H1 (cell line): ENCODE data around the gene PIP5K1C. TPM values are rescaled to one million over a fixed set of nuclear protein-coding genes. Genes with fewer than 3 reads are reported as not detected.

Experiments used
- CTCF ChIA-PET: fragments of 300-600 bp; sonication (Branson Sonifier 250); formaldehyde crosslinking; loops from one replicate; lab custom pipeline; 2021; ENCODE audit not compliant: partially characterized antibody; lab: Charles Lee
- POLR2A ChIA-PET: fragments of 300-600 bp; sonication (Branson Sonifier 250); formaldehyde crosslinking; loops from one replicate; lab custom pipeline; 2021; ENCODE audit warnings: inconsistent platforms; ENCODE audit not compliant: partially characterized antibody; lab: Charles Lee
- DNase-seq, 2 experiments: peaks; one replicate each; pipeline versions ENCODE4 v3.0.0 to v3.0.0-alpha.2; 2010 to 2022; ENCODE audit warnings: low spot score in 2 of 2, low read depth in 1 of 2, mixed read lengths in 1 of 2
- FAIRE-seq: peaks from 2 replicates; lab custom pipeline; 2011; peaks lifted over from hg19 to GRCh38; lab: Jason Lieb, UNC
- H2AFZ ChIP-seq: 2 replicates; pipeline ENCODE4 v1.8.1; 2012; ENCODE audit warnings: low read length, inconsistent platforms
- H2AK5ac ChIP-seq: 2 replicates; pipeline ENCODE4 v1.6.1; 2013; ENCODE audit warnings: low read depth, low read length
- H2BK120ac ChIP-seq: replicated peaks from 2 replicates; pipeline ENCODE3; 2013; ENCODE audit warnings: low read depth, low read length, inconsistent platforms
- H2BK12ac ChIP-seq: 2 replicates; pipeline ENCODE4 v1.6.1; 2013; ENCODE audit warnings: low read depth, low read length
- H2BK15ac ChIP-seq: 2 replicates; pipeline ENCODE4 v1.6.1; 2013; ENCODE audit warnings: low read length
- H2BK20ac ChIP-seq: 2 replicates; pipeline ENCODE4 v1.6.1; 2013; ENCODE audit warnings: low read length
- H2BK5ac ChIP-seq: 2 replicates; pipeline ENCODE4 v1.6.1; 2013; ENCODE audit warnings: low read depth, low read length
- H3K14ac ChIP-seq: 2 replicates; pipeline ENCODE4 v1.6.1; 2013; ENCODE audit warnings: inconsistent platforms; ENCODE audit not compliant: insufficient read length
- H3K18ac ChIP-seq: 2 replicates; pipeline ENCODE4 v1.6.1; 2013; ENCODE audit warnings: low read length; ENCODE audit errors: extremely low read depth
- H3K23ac ChIP-seq: 2 replicates; pipeline ENCODE4 v1.6.1; 2013; ENCODE audit warnings: inconsistent platforms; ENCODE audit not compliant: insufficient read length
- H3K23me2 ChIP-seq: 2 replicates; pipeline ENCODE4 v1.6.1; 2013; ENCODE audit warnings: low read depth, low read length
- H3K27ac ChIP-seq: 2 replicates; pipeline ENCODE4 v1.6.1; 2011; ENCODE audit warnings: low read depth, low read length, inconsistent platforms
- H3K27me3 ChIP-seq, 4 experiments: replicated peaks in 1 of 4; 1 replicate in 1 of 4; 2 replicates in 3 of 4; pipeline versions ENCODE4 v1.6.1 to v1.8.1; 2011 to 2013; ENCODE audit warnings: low read length in 3 of 4, mild to moderate bottlenecking in 3 of 4, inconsistent platforms in 2 of 4, mixed read lengths in 2 of 4, moderate library complexity in 1 of 4; ENCODE audit not compliant: control insufficient read depth in 3 of 4, insufficient read depth in 3 of 4; ENCODE audit errors: extremely low read depth in 1 of 4
- H3K36me3 ChIP-seq, 4 experiments: 2 replicates each; pipeline versions ENCODE4 v1.6.1 to v1.8.1; 2011 to 2013; ENCODE audit warnings: mild to moderate bottlenecking in 4 of 4, low read length in 3 of 4, moderate library complexity in 2 of 4, control low read depth in 1 of 4, inconsistent platforms in 1 of 4; ENCODE audit not compliant: insufficient read depth in 4 of 4, control insufficient read depth in 2 of 4
- H3K4ac ChIP-seq: replicated peaks from 2 replicates; pipeline ENCODE3; 2013; ENCODE audit warnings: low read length, low read depth, mixed read lengths, inconsistent platforms; ENCODE audit not compliant: insufficient read length
- H3K4me1 ChIP-seq, 4 experiments: replicated peaks in 1 of 4; 1 replicate in 1 of 4; 2 replicates in 3 of 4; pipeline versions ENCODE4 v1.6.1 to v1.8.1; 2011 to 2013; ENCODE audit warnings: low read length in 3 of 4, inconsistent platforms in 2 of 4, mixed read lengths in 1 of 4; ENCODE audit not compliant: insufficient read depth in 4 of 4, control insufficient read depth in 3 of 4
- H3K4me2 ChIP-seq, 2 experiments: 2 replicates each; pipeline versions ENCODE4 v1.6.1 to v1.8.1; 2011 to 2013; ENCODE audit warnings: low read depth in 2 of 2, low read length in 2 of 2, control low read depth in 1 of 2, inconsistent platforms in 1 of 2, mild to moderate bottlenecking in 1 of 2; ENCODE audit not compliant: insufficient read depth in 1 of 2
- H3K4me3 ChIP-seq, 4 experiments: fragments of 200-600, 300-600 bp in 1 of 4; sonication (generic), shearing (Covaris generic), sonication (Bioruptor Twin) in 1 of 4; 2 replicates each; pipeline versions ENCODE4 v1.5.1 to v1.8.1; 2011 to 2016; ENCODE audit warnings: low read length in 4 of 4, low read depth in 3 of 4, control low read depth in 2 of 4, inconsistent platforms in 2 of 4, mild to moderate bottlenecking in 2 of 4, mixed read lengths in 1 of 4, moderate library complexity in 1 of 4; ENCODE audit not compliant: insufficient read depth in 2 of 4; ENCODE audit errors: extremely low read depth in 1 of 4
- H3K56ac ChIP-seq: replicated peaks from 2 replicates; pipeline ENCODE3; 2013; ENCODE audit warnings: low read depth, mild to moderate bottlenecking, mixed read lengths, low read length, inconsistent platforms; ENCODE audit not compliant: insufficient read length
- H3K79me1 ChIP-seq: 2 replicates; pipeline ENCODE4 v1.6.1; 2013; ENCODE audit warnings: low read depth, low read length, control low read depth
- H3K79me2 ChIP-seq, 2 experiments: 2 replicates each; pipeline versions ENCODE4 v1.6.1 to v1.8.1; 2012 to 2013; ENCODE audit warnings: low read length in 2 of 2, mild to moderate bottlenecking in 2 of 2, inconsistent platforms in 1 of 2; ENCODE audit not compliant: insufficient read depth in 2 of 2, control insufficient read depth in 1 of 2
- H3K9ac ChIP-seq, 4 experiments: replicated peaks in 1 of 4; 1 replicate in 1 of 4; 2 replicates in 3 of 4; pipeline versions ENCODE4 v1.6.1 to v1.8.1; 2011 to 2013; ENCODE audit warnings: low read depth in 3 of 4, low read length in 3 of 4, control low read depth in 2 of 4, mild to moderate bottlenecking in 2 of 4, moderate library complexity in 2 of 4, inconsistent platforms in 1 of 4; ENCODE audit errors: extremely low read depth in 1 of 4
- H3K9me3 ChIP-seq, 2 experiments: 2 replicates each; pipeline versions ENCODE4 v1.6.1 to v1.8.1; 2012 to 2013; ENCODE audit warnings: mild to moderate bottlenecking in 2 of 2, moderate library complexity in 2 of 2, control low read depth in 1 of 2, inconsistent platforms in 1 of 2, low read depth in 1 of 2, low read length in 1 of 2, mixed read lengths in 1 of 2; ENCODE audit not compliant: insufficient read depth in 2 of 2
- H4K20me1 ChIP-seq, 2 experiments: replicated peaks in 1 of 2; 2 replicates each; pipeline versions ENCODE3 to v1.8.1; 2011 to 2013; ENCODE audit warnings: inconsistent platforms in 2 of 2, low read length in 2 of 2, mild to moderate bottlenecking in 1 of 2; ENCODE audit not compliant: insufficient read depth in 2 of 2, control insufficient read depth in 1 of 2
- H4K5ac ChIP-seq: 2 replicates; pipeline ENCODE4 v1.6.1; 2013; ENCODE audit warnings: low read length, low read depth, mixed read lengths, inconsistent platforms; ENCODE audit not compliant: insufficient read length
- H4K8ac ChIP-seq: 2 replicates; pipeline ENCODE4 v1.8.0; 2013; ENCODE audit warnings: mild to moderate bottlenecking, moderate library complexity, low read length, inconsistent platforms; ENCODE audit not compliant: insufficient read depth; ENCODE audit errors: extremely low read depth
- H4K91ac ChIP-seq: replicated peaks from 2 replicates; pipeline ENCODE3; 2013; ENCODE audit warnings: low read length, mixed read lengths, inconsistent platforms; ENCODE audit not compliant: insufficient read length
- CEBPB ChIP-seq: IDR thresholded peaks from 2 replicates; pipeline ENCODE4 v1.6.1; 2012; ENCODE audit warnings: low read depth, low read length
- CREB1 ChIP-seq: IDR thresholded peaks from 2 replicates; pipeline ENCODE4 v1.6.1; 2012; ENCODE audit warnings: inconsistent platforms
- CTCF ChIP-seq, 3 experiments: IDR thresholded peaks; 1 replicate in 2 of 3; 2 replicates in 1 of 3; pipeline versions ENCODE4 v1.5.1 to v1.6.1; 2011; ENCODE audit warnings: low read length in 3 of 3, mild to moderate bottlenecking in 3 of 3, inconsistent platforms in 2 of 3, low read depth in 1 of 3, moderate library complexity in 1 of 3; ENCODE audit not compliant: insufficient read depth in 1 of 3; ENCODE audit errors: control extremely low read depth in 1 of 3
- EGR1 ChIP-seq: IDR thresholded peaks from 2 replicates; pipeline ENCODE4 v1.6.1; 2011; ENCODE audit warnings: low read depth, low read length, borderline replicate concordance
- JUN ChIP-seq: IDR thresholded peaks from 2 replicates; pipeline ENCODE4 v1.6.1; 2011; ENCODE audit warnings: low read depth, mild to moderate bottlenecking, improper control_type of control experiment, low read length
- RXRA ChIP-seq: IDR thresholded peaks from 2 replicates; pipeline ENCODE4 v1.6.1; 2011; ENCODE audit warnings: low read depth, mild to moderate bottlenecking, low read length, moderate library complexity; ENCODE audit not compliant: insufficient read depth
- SP1 ChIP-seq: IDR thresholded peaks from 2 replicates; pipeline ENCODE4 v1.6.1; 2011; ENCODE audit warnings: low read depth, low read length
- TCF12 ChIP-seq: IDR thresholded peaks from 2 replicates; pipeline ENCODE4 v1.6.1; 2011; ENCODE audit warnings: low read depth, mild to moderate bottlenecking, low read length
- TEAD4 ChIP-seq: IDR thresholded peaks from 2 replicates; pipeline ENCODE4 v1.6.1; 2012; ENCODE audit warnings: low read depth, low read length, inconsistent platforms, mixed read lengths
- WGBS, 2 experiments: shearing (Covaris generic) in 1 of 2; methylation state at CpG; one replicate each; pipeline versions ENCODE4 v1.1.6 to v1.1.7; 2013 to 2015; ENCODE audit warnings: low lambda C conversion rate in 2 of 2, mixed read lengths in 2 of 2, inconsistent platforms in 1 of 2, low coverage in 1 of 2, missing lambda C conversion rate in 1 of 2; ENCODE audit not compliant: insufficient replicate concordance in 2 of 2, insufficient coverage in 1 of 2, insufficient read length in 1 of 2; ENCODE audit errors: extremely low coverage in 1 of 2, missing lambda C conversion rate in 1 of 2; 5-methylcytosine and 5-hydroxymethylcytosine counted together
- polyA plus RNA-seq, 7 experiments: library from polyadenylated mRNA; depleted of rRNA in 3 of 7; stranded (reverse) in 5 of 7; unstranded in 2 of 7; fragments of >200 nt in 5 of 7; fragments of 200-250 nt in 2 of 7; gene quantifications; 1 replicate in 5 of 7; 2 replicates in 1 of 7; 4 replicates in 1 of 7; pipeline versions ENCODE4 v1.2.1 to v1.2.3, GENCODE V29; 2011 to 2013; ENCODE audit warnings: missing spikeins in 2 of 7, mixed read lengths in 2 of 7
- total RNA-seq: library from RNA; stranded (reverse); fragmentation: NEBNext Ultra II Directional; extraction: Animal tissue kit (Norgen Biotek cat#: 25700); gene quantifications from 2 replicates; pipeline ENCODE4 v1.2.1, GENCODE V29; 2021
- TF ChIP-seq, protein P1 (sequence below): IDR thresholded peaks from 2 replicates; pipeline ENCODE4 v1.6.1; 2012; ENCODE audit warnings: inconsistent platforms

PIP5K1C gene
- total and polyA plus RNA-seq, 2 of the 8 experiments (the other 6 are each of a cell fraction or from before 2014, with no cell fraction given) = 10.6 to 32.9 TPM

GRCh38 chr19:3722443-3723109 is 22.3 kb upstream of the PIP5K1C start:
- Histone ChIP-seq H3K9ac (peak overlapping the region in 1 of 4 experiments; percentile 20; a peak in 1 of 7 replicates), H2BK15ac (no peak overlapping the region), H3K4me3 (peak overlapping the region; percentile 65 to 81 (median 70)), H4K20me1 (no peaks in the 10 kb centered on the region), H3K4ac (no peak overlapping the region), H2BK20ac (no peak overlapping the region), H2BK5ac (no peak overlapping the region), H4K8ac (no peak overlapping the region; the same call in 1 of the 2 replicates), H3K4me2 (peak overlapping the region; percentile 87 to 98), H3K9me3 (no peaks in the 10 kb centered on the region), H3K56ac (no peak overlapping the region), H2BK120ac (no peak overlapping the region), H3K23me2 (peaks cover 8% of the 10 kb centered on the region; the same call in 1 of the 2 replicates), H2BK12ac (no peak overlapping the region), H4K5ac (no peak overlapping the region), H3K79me1 (no peaks in the 10 kb centered on the region), H2AFZ (no peak overlapping the region), H2AK5ac (no peak overlapping the region), H3K79me2 (no peaks in the 10 kb centered on the region), H3K36me3 (no peaks in the 10 kb centered on the region), H3K27me3 (peaks cover 0 to 3% (median 0%) of the 10 kb centered on the region in 4 experiments; a peak in 2 of 7 replicates), H4K91ac (no peak overlapping the region), H3K4me1 (peaks cover 0 to 16% (median 10%) of the 10 kb centered on the region in 4 experiments; a peak in 6 of 7 replicates), H3K27ac (no peak overlapping the region), H3K23ac (no peak overlapping the region), H3K18ac (peak overlapping the region; percentile 27; the same call in 1 of the 2 replicates), H3K14ac (no peak overlapping the region)
- FAIRE-seq = peak; percentile 63
- peak in 1 of 2 experiments; percentile 83 for DNase-seq
- WGBS, 2 experiments = 0% methylated on average over 1 of the region's 30 CpGs; no CpG with 5 or more reads in 1 of the 2 experiments
- CTCF ChIA-PET = interaction anchor here (0.6 to 1.5 kb wide), 7 partner anchors 14 to 266 kb away, joined by 3 to 9 read pairs (median 4); partner anchors contain the start of genes ATCAY and TJP3
- POLR2A ChIA-PET = interaction anchor here (0.5 to 2.0 kb wide), 7 partner anchors 10 to 40 kb away, joined by 3 to 7 read pairs (median 3); partner anchors contain the start of genes MRPL54 and TJP3
- TF ChIP-seq TEAD4 (peak; percentile 15; the same call in 1 of the 2 replicates), TCF12 (0 out of 2 replicates have a peak, but pooled peaks have one; percentile 53), CREB1 (no peak), RXRA (no peak), JUN (no peak), CEBPB (no peak), EGR1 (peak; percentile 31; the same call in 1 of the 2 replicates), CTCF (IDR thresholded peaks at IDR 0.05; ENCODE audit: control extremely low read depth in 1 of 3, insufficient read depth in 1 of 3, low read depth in 1 of 3, low read length in 3 of 3) (no peak), SP1 (peak; percentile 93)
- TF ChIP-seq, protein P1, sequence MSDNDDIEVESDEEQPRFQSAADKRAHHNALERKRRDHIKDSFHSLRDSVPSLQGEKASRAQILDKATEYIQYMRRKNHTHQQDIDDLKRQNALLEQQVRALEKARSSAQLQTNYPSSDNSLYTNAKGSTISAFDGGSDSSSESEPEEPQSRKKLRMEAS = no peak
